Stomach (tissue), 9 donors: ENCODE measurements around the gene FAAP20. TPM values are rescaled to one million over a fixed set of nuclear protein-coding genes. Genes with fewer than 3 reads are reported as not detected.

Experiments
- DNase-seq, 2 donors: peaks; one replicate each; pipeline versions ENCODE4 v3.0.0 to v3.0.0-alpha.2; 2013 to 2019
- H3K27ac ChIP-seq, 5 donors: fragments of 200-600 bp in 4 of 5; sonication (generic) in 4 of 5; one replicate each; pipeline ENCODE4 v1.5.1; 2013 to 2019; ENCODE audit warnings: mild to moderate bottlenecking in 1 of 5, moderate library complexity in 1 of 5
- H3K27me3 ChIP-seq, 3 donors: fragments of 200-600 bp; sonication (generic); one replicate each; pipeline ENCODE4 v1.5.1; 2017 to 2019; ENCODE audit warnings: mixed run types in 1 of 3
- H3K36me3 ChIP-seq, 4 donors: fragments of 200-600 bp; sonication (generic); 1 replicate in 3 of 4; 2 replicates in 1 of 4; pipeline ENCODE4 v1.5.1; 2016 to 2019
- H3K4me1 ChIP-seq, 4 donors: fragments of 200-600 bp; sonication (generic); one replicate each; pipeline ENCODE4 v1.5.1; 2016 to 2019
- H3K4me3 ChIP-seq, 4 donors: fragments of 200-600 bp; sonication (generic) in 3 of 4; one replicate each; pipeline ENCODE4 v1.5.1; 2016 to 2019; ENCODE audit warnings: mild to moderate bottlenecking in 1 of 4
- H3K9me3 ChIP-seq, 4 donors: fragments of 200-600 bp; sonication (generic); one replicate each; pipeline ENCODE4 v1.5.1; 2016 to 2019
- EP300 ChIP-seq: sonication (generic); formaldehyde crosslinking; IDR thresholded peaks from one replicate; pipeline ENCODE4 v1.6.1; 2017; ENCODE audit warnings: antibody characterized with exemption
- POLR2A ChIP-seq, 4 donors: fragments of 450-650 bp; IDR thresholded peaks; one replicate each; pipeline ENCODE4 v1.6.1; 2016; ENCODE audit warnings: antibody characterized with exemption in 4 of 4, control low read depth in 2 of 4, mild to moderate bottlenecking in 1 of 4, moderate library complexity in 1 of 4
- POLR2AphosphoS5 ChIP-seq, 3 donors: sonication (generic); formaldehyde crosslinking; IDR thresholded peaks; one replicate each; pipeline ENCODE4 v1.6.1; 2016; ENCODE audit warnings: antibody characterized with exemption in 3 of 3
- WGBS, 5 donors: extraction: QIAGEN DNeasy Blood & Tissue Kit in 3 of 5; methylation state at CpG; one replicate each; pipeline versions ENCODE4 v1.1.5 to v1.1.7; 2013 to 2018; 5-methylcytosine and 5-hydroxymethylcytosine counted together
- intact Hi-C: fragments of 100-400 bp; cut with DNase I; formaldehyde crosslinking; loops from one replicate; pipeline ENCODE4 v1.15.1; 2023; ENCODE audit warnings: low total_unique reads
- polyA plus RNA-seq, 3 donors: library from polyadenylated mRNA; stranded (reverse); fragments of 200-250 nt; gene quantifications; one replicate each; pipeline ENCODE4 v1.2.3, GENCODE V29; 2013
- total RNA-seq, 5 donors: library from RNA; depleted of rRNA; stranded (reverse); fragments of >200 nt; gene quantifications; one replicate each; pipeline versions ENCODE4 v1.1.0 to v1.2.3, GENCODE V29; 2014 to 2016
- TF ChIP-seq, protein P1 (sequence below), 7 experiments: fragments of 450-650 bp in 4 of 7; fragments of 200-600 bp in 3 of 7; sonication (generic) in 3 of 7; IDR thresholded peaks; one replicate each; pipeline ENCODE4 v1.5.1; 2016 to 2019; ENCODE audit warnings: antibody characterized with exemption in 7 of 7, control low read depth in 2 of 7, mild to moderate bottlenecking in 1 of 7
- donor health status: healthy with polysubstance abuse.
- donor health status: Bipolar disorder and iron deficiency.
- donor health status: healthy.

FAAP20 gene
- total and polyA plus RNA-seq, 8 donors: 8.2 to 170 (median 67.1) TPM

DNA sequence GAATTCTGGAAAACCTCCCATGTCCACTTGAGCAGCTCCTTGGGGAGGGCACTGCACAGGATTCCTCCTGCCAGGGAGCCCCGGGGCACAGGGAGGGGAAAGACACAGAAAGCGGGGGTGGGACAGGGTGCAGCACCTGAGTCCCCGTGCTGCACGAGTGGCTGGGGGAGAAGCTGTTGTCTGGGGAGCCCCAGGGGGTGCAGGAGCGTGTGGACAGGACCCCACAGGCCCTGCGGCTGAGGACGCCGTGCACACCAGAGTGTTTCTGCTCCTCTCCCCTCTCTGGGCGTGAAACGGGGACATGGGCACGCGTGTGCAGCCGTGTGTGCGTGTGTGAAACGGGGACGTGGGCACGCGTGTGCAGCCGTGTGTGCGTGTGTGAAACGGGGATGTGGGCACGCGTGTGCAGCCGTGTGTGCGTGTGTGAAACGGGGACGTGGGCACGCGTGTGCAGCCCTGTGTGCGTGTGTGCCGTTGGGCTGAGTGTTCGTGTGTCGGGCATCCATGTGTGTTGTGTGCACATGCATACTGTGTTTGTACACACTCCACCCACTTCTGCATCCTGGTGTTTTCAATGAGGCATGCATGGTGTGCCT is 21.9 kb downstream of the FAAP20 start:
- intact Hi-C loops: no loop called here
- H3K36me3 ChIP-seq: peaks cover 0 to 28% (median 19%) of the 10 kb centered on the region in 4 donors

DNA sequence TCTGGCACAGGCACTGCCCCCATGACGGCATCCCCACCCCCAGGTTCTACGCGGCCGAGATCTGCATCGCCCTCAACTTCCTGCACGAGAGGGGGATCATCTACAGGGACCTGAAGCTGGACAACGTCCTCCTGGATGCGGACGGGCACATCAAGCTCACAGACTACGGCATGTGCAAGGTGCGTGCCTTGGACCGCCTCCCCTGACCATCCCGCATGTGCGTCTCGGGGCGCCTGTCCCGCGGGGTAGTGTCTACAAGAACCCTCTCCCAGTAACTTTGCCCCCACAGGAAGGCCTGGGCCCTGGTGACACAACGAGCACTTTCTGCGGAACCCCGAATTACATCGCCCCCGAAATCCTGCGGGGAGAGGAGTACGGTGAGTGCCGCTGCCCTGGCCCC is 22.6 kb downstream of the FAAP20 start:
- H3K27me3 ChIP-seq: no peaks in the 10 kb centered on the region
- TF ChIP-seq EP300 (no peak), POLR2A (IDR thresholded peaks at IDR 0.05) (no peak), POLR2AphosphoS5 (IDR thresholded peaks at IDR 0.05) (no peak)
- TF ChIP-seq, protein P1, sequence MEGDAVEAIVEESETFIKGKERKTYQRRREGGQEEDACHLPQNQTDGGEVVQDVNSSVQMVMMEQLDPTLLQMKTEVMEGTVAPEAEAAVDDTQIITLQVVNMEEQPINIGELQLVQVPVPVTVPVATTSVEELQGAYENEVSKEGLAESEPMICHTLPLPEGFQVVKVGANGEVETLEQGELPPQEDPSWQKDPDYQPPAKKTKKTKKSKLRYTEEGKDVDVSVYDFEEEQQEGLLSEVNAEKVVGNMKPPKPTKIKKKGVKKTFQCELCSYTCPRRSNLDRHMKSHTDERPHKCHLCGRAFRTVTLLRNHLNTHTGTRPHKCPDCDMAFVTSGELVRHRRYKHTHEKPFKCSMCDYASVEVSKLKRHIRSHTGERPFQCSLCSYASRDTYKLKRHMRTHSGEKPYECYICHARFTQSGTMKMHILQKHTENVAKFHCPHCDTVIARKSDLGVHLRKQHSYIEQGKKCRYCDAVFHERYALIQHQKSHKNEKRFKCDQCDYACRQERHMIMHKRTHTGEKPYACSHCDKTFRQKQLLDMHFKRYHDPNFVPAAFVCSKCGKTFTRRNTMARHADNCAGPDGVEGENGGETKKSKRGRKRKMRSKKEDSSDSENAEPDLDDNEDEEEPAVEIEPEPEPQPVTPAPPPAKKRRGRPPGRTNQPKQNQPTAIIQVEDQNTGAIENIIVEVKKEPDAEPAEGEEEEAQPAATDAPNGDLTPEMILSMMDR (IDR thresholded peaks at IDR 0.05): no peak
- H3K4me3 ChIP-seq: no peak overlapping the region
- peaks cover 0 to 13% (median 10%) of the 10 kb centered on the region in 4 donors for H3K4me1 ChIP-seq
- H3K36me3 ChIP-seq: peaks cover 0 to 24% (median 17%) of the 10 kb centered on the region in 4 donors
- H3K9me3 ChIP-seq: no peaks in the 10 kb centered on the region
- H3K27ac ChIP-seq: no peak overlapping the region
- WGBS, 5 donors: 95 to 97% (median 95%) methylated on average over 19 to 26 of the region's 26 CpGs
- intact Hi-C loops: no loop called here
- DNase-seq: no peak

More for the DNA sequence above, 21.9 kb downstream of the FAAP20 start:
- no peaks in the 10 kb centered on the region for H3K9me3 ChIP-seq
- H3K4me1 ChIP-seq: peaks cover 0 to 13% (median 10%) of the 10 kb centered on the region in 4 donors
- no peaks in the 10 kb centered on the region for H3K27me3 ChIP-seq
- H3K4me3 ChIP-seq: no peak overlapping the region
- no peak for DNase-seq
- H3K27ac ChIP-seq: no peak overlapping the region
- WGBS, 5 donors: 90 to 96% (median 93%) methylated on average over 30 to 33 of the region's 33 CpGs
- TF ChIP-seq EP300: no peak
- no peak for TF ChIP-seq POLR2AphosphoS5 (IDR thresholded peaks at IDR 0.05)
- no peak for TF ChIP-seq POLR2A (IDR thresholded peaks at IDR 0.05)
- TF ChIP-seq, protein P1 (IDR thresholded peaks at IDR 0.05): no peak

DNA sequence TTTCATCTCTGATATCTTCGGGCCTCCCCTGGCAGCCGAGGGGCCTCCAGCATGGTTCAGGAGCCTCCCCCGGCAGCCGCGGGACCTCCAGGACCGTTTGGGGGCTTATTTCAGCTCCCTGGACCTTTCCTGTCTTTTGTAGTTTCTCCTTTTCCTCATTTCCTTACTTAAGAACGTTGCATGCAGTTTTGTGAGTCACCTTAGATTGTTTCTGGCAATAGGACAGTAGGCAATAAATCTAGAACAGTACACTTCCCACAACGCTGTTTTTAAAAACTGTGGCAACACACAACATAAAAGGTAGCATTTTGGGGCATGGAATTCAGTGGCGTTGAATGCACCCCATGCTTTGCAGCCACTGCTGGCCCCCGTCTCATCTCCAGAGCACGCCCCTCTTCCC is 24.4 kb downstream of the FAAP20 start:
- no peak for TF ChIP-seq EP300
- TF ChIP-seq, protein P1 (IDR thresholded peaks at IDR 0.05): no peak
- no peak overlapping the region for H3K27ac ChIP-seq
- H3K9me3 ChIP-seq: no peaks in the 10 kb centered on the region
- peaks cover 0 to 20% (median 13%) of the 10 kb centered on the region in 4 donors for H3K36me3 ChIP-seq
- DNase-seq: no peak
- no peaks in the 10 kb centered on the region for H3K27me3 ChIP-seq
- peaks cover 0 to 13% (median 10%) of the 10 kb centered on the region in 4 donors for H3K4me1 ChIP-seq
- no peak overlapping the region for H3K4me3 ChIP-seq
- WGBS, 5 donors: 75 to 86% (median 84%) methylated on average over 11 of the region's 11 CpGs
- intact Hi-C loops: no loop called here

DNA sequence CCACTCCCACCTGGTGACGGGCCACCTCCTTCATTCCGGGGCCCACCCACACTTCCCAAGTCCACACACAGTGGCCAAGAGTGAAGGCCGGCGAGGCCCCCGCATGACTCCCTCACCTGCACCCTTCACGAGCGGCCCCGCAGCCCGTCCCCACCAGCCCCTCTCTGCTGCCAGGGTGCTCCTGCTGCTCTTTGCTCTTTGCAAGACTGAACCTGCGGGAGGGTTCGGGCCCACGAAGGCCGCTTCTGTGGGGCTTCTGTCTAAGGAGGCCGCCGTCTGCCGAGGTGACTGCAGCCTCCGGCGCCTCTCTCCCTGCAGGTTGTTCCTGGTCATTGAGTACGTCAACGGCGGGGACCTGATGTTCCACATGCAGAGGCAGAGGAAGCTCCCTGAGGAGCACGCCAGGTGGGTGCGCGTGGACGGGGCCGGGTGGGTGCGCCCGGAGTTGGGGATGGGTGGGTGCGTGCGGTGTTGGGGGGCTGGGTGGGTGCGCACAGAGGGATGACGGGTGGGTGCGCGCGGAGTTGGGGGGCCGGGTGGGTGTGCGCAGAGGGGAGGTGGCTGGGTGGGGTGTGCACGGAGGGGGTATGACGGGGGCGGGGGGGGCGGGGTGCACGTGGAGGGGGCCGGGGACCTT is 25.3 kb downstream of the FAAP20 start:
- WGBS, 5 donors: 94 to 97% (median 97%) methylated on average over 23 to 43 of the region's 43 CpGs
- Histone ChIP-seq H3K36me3 (peaks cover 0 to 24% (median 13%) of the 10 kb centered on the region in 4 donors), H3K4me3 (no peak overlapping the region), H3K9me3 (no peaks in the 10 kb centered on the region), H3K27me3 (no peaks in the 10 kb centered on the region), H3K27ac (no peak overlapping the region), H3K4me1 (peaks cover 0 to 5% (median 5%) of the 10 kb centered on the region in 4 donors)
- intact Hi-C loops: no loop called here
- TF ChIP-seq, protein P1 (IDR thresholded peaks at IDR 0.05): no peak
- TF ChIP-seq EP300: no peak
- no peak for TF ChIP-seq POLR2A (IDR thresholded peaks at IDR 0.05)
- no peak for TF ChIP-seq POLR2AphosphoS5 (IDR thresholded peaks at IDR 0.05)
- no peak for DNase-seq
